ENCODE results near the gene KCTD7.
"Not testable (repeated sequence)": the region's sequence is repeated elsewhere in the genome, so short reads cannot be mapped to it uniquely, and the experiment has no call there.

KCTD7 gene

GRCh38 chr7:66617295-66617694, 11.4 kb upstream of the KCTD7 start:
- peak; percentile 94 for DNase-seq (ENCODE audit: low read depth)

- DNase-seq (ENCODE audit: low read depth) = peak; percentile 79
Measured at GRCh38 chr7:66619341-66619948, 9.2 kb upstream of the KCTD7 start.

- DNase-seq (ENCODE audit: low read depth) = peak; percentile 89
Measured at GRCh38 chr7:66626331-66626934, 2.2 kb upstream of the KCTD7 start.

GRCh38 chr7:66627151-66627681, 1.5 kb upstream of the KCTD7 start:
- peak; percentile 99 for DNase-seq (ENCODE audit: low read depth)

- DNase-seq (ENCODE audit: low read depth) = peak; percentile 63
Measured at GRCh38 chr7:66627881-66628360, 760 bp upstream of the KCTD7 start.

- no peak for DNase-seq (ENCODE audit: low read depth)
Measured at GRCh38 chr7:66629222-66630062, 761 bp downstream of the KCTD7 start.

- no peak for DNase-seq (ENCODE audit: low read depth)
Measured at GRCh38 chr7:66630531-66630930, 1.9 kb downstream of the KCTD7 start.

GRCh38 chr7:66631471-66631870, 2.8 kb downstream of the KCTD7 start:
- peak; percentile 48 for DNase-seq (ENCODE audit: low read depth)

- peak; percentile 40 for DNase-seq (ENCODE audit: low read depth)
Measured at GRCh38 chr7:66634816-66635215, 6.1 kb downstream of the KCTD7 start.

GRCh38 chr7:66635322-66635981, 6.8 kb downstream of the KCTD7 start:
- not testable (repeated sequence) for DNase-seq (ENCODE audit: low read depth)

- peak; percentile 91 for DNase-seq (ENCODE audit: low read depth)
Measured at GRCh38 chr7:66635982-66636546, 7.4 kb downstream of the KCTD7 start.

GRCh38 chr7:66638309-66639099, 9.8 kb downstream of the KCTD7 start:
- no peak for DNase-seq (ENCODE audit: low read depth)

- peak; percentile 87 for DNase-seq (ENCODE audit: low read depth)
Measured at GRCh38 chr7:66639773-66640172, 11.1 kb downstream of the KCTD7 start.

GRCh38 chr7:66640802-66641525, 12.3 kb downstream of the KCTD7 start:
- DNase-seq (ENCODE audit: low read depth) = no peak

GRCh38 chr7:66641526-66641871, 12.8 kb downstream of the KCTD7 start:
- no peak for DNase-seq (ENCODE audit: low read depth)

- DNase-seq (ENCODE audit: low read depth) = no peak
Measured at GRCh38 chr7:66642186-66642585, 13.5 kb downstream of the KCTD7 start.

GRCh38 chr7:66642932-66643331, 14.3 kb downstream of the KCTD7 start:
- no peak for DNase-seq (ENCODE audit: low read depth)

- no peak for DNase-seq (ENCODE audit: low read depth)
Measured at GRCh38 chr7:66643395-66643794, 14.7 kb downstream of the KCTD7 start.

- DNase-seq (ENCODE audit: low read depth) = not testable (repeated sequence)
Measured at GRCh38 chr7:66651026-66651425, 22.3 kb downstream of the KCTD7 start.

GRCh38 chr7:66653719-66654274, 25.1 kb downstream of the KCTD7 start:
- DNase-seq (ENCODE audit: low read depth) = not testable (repeated sequence)

All from amniotic epithelial cell (primary cell).